ENCODE data around the gene ACOD1. TPM values are rescaled to one million over a fixed set of nuclear protein-coding genes. Genes with fewer than 3 reads are reported as not detected.

The ACOD1 gene
- total and polyA plus RNA-seq, 2 of the 13 experiments (the other 11 are each of a cell fraction or from before 2014, with no cell fraction given) = not detected

GRCh38 chr13:76969488-76970365 is 21.4 kb downstream of the ACOD1 start:
- in situ Hi-C loops (cut with HindIII; ENCODE audit: extremely low pct_ligation_motif_present, low pct_unique_long_range_greater_than_20kb) (no loop called here), intact Hi-C loops (cut with micrococcal nuclease; ENCODE audit: unreplicated experiment) (no loop called here)
- WGBS (ENCODE audit: low lambda C conversion rate) = 20% methylated on average over 5 of the region's 5 CpGs

More at GRCh38 chr13:76969488-76970365, 21.4 kb downstream of the ACOD1 start:
- ATAC-seq (no peak), FAIRE-seq (no peak), DNase-seq (ENCODE audit: low spot score) (no peak)
- Histone ChIP-seq H3K36me3 (replicated peaks in 1 of 2; ENCODE audit: control insufficient read depth in 1 of 2, insufficient read depth in 2 of 2, low read length in 2 of 2) (no peaks in the 10 kb centered on the region), H3K4me1 (ENCODE audit: insufficient read depth, low read length) (no peaks in the 10 kb centered on the region), H4K20me1 (ENCODE audit: insufficient read depth, low read length) (no peaks in the 10 kb centered on the region), H3K79me2 (ENCODE audit: insufficient read depth, low read length) (no peaks in the 10 kb centered on the region), H2AFZ (ENCODE audit: low read length) (no peak overlapping the region), H3K27me3 (ENCODE audit: control insufficient read depth in 1 of 2, insufficient read depth in 2 of 2, low read length in 2 of 2) (peaks cover 0 to 18% of the 10 kb centered on the region in 2 experiments; a peak in 1 of 5 replicates), H3K9me3 (ENCODE audit: low read length) (no peaks in the 10 kb centered on the region), H3K4me2 (ENCODE audit: low read depth, low read length) (no peak overlapping the region), H3K4me3 (replicated peaks in 1 of 3; ENCODE audit: insufficient read depth in 1 of 3, low read depth in 2 of 3, low read length in 3 of 3) (no peak overlapping the region), H3K27ac (ENCODE audit: extremely low read length, insufficient read depth, low read length) (no peak overlapping the region), H3K9ac (ENCODE audit: insufficient read depth, low read depth, low read length) (no peak overlapping the region)
- BruUV-seq (replicated peaks) = no TSS peak
- CTCF ChIA-PET (ENCODE audit: low intra/inter-chr PET ratio, low total read pairs) = no interaction called here
- 0 out of 2 replicates have a peak, but pooled peaks have one; percentile 58 for TF ChIP-seq CEBPB (IDR thresholded peaks at IDR 0.05; ENCODE audit: borderline replicate concordance, low read depth, low read length)
- TF ChIP-seq IRF9 (CRISPR knock-in tag; IDR thresholded peaks at IDR 0.05; ENCODE audit: borderline replicate concordance) = no peak
- TF ChIP-seq SNAPC5 (CRISPR knock-in tag; IDR thresholded peaks at IDR 0.05; ENCODE audit: borderline replicate concordance) = no peak
- TF ChIP-seq, protein P1, sequence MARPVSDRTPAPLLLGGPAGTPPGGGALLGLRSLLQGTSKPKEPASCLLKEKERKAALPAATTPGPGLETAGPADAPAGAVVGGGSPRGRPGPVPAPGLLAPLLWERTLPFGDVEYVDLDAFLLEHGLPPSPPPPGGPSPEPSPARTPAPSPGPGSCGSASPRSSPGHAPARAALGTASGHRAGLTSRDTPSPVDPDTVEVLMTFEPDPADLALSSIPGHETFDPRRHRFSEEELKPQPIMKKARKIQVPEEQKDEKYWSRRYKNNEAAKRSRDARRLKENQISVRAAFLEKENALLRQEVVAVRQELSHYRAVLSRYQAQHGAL (CRISPR knock-in tag; IDR thresholded peaks at IDR 0.05; ENCODE audit: not compliant biosample characterization) = no peak
- no peak for TF ChIP-seq MAF1 (CRISPR knock-in tag; IDR thresholded peaks at IDR 0.05; ENCODE audit: borderline replicate concordance)
- no peak for TF ChIP-seq FOXK2 (IDR thresholded peaks at IDR 0.05)
- POLR2A ChIA-PET = no interaction called here
